NB4 (cell line): Measurements from ENCODE around the gene VANGL1.

Experiments used
- CTCF ChIP-seq: IDR thresholded peaks from one replicate; pipeline ENCODE4 v1.5.1; 2012; ENCODE audit warnings: low read depth, low read length
- POLR2A ChIP-seq: IDR thresholded peaks from 2 replicates; pipeline ENCODE4 v1.6.1; 2011; ENCODE audit warnings: mild to moderate bottlenecking; ENCODE audit not compliant: insufficient read length; ENCODE audit errors: extremely low read depth
- TF ChIP-seq, protein P1 (sequence below): IDR thresholded peaks from 2 replicates; pipeline ENCODE4 v1.6.1; 2011; ENCODE audit warnings: low read depth, low read length

GRCh38 chr1:115630342-115630741 is 11.4 kb upstream of the VANGL1 start:
- TF ChIP-seq CTCF (no peak), POLR2A (no peak)
- TF ChIP-seq, protein P1, sequence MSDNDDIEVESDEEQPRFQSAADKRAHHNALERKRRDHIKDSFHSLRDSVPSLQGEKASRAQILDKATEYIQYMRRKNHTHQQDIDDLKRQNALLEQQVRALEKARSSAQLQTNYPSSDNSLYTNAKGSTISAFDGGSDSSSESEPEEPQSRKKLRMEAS, result no peak
